Caco-2 (cell line): Measurements from ENCODE around the gene UPB1. TPM values are rescaled to one million over a fixed set of nuclear protein-coding genes. Genes with fewer than 3 reads are reported as not detected.

Experiments
- BruUV-seq: library from RNA; stranded (reverse); fragments of 400-500 nt; replicated peaks from 2 replicates; lab custom pipeline; 2021; lab: Mats Ljungman, UMichigan
- CTCF ChIA-PET: fragments of 300-600 bp; sonication (Branson Sonifier 250); formaldehyde crosslinking; loops from one replicate; lab custom pipeline; 2022; ENCODE audit warnings: antibody characterized with exemption; lab: Charles Lee
- POLR2A ChIA-PET: fragments of 300-600 bp; sonication (Branson Sonifier 250); formaldehyde crosslinking; loops from one replicate; lab custom pipeline; 2022; ENCODE audit warnings: antibody characterized with exemption; lab: Charles Lee
- DNase-seq, 2 experiments: peaks; one replicate each; pipeline versions ENCODE4 v3.0.0 to v3.0.0-alpha.2; 2020 to 2022
- H3K27me3 ChIP-seq: replicated peaks from 2 replicates; pipeline ENCODE4 v1.6.0; 2011; ENCODE audit warnings: low read length; ENCODE audit not compliant: control insufficient read depth, insufficient read depth
- H3K36me3 ChIP-seq: 2 replicates; pipeline ENCODE4 v1.5.1; 2011; ENCODE audit warnings: low read length; ENCODE audit not compliant: control insufficient read depth, insufficient read depth
- H3K4me1 ChIP-seq: fragments of 250-450 bp; sonication (Bioruptor Pico); 2 replicates; pipeline ENCODE4 v1.5.1; 2020; ENCODE audit warnings: mild to moderate bottlenecking
- H3K4me3 ChIP-seq: 2 replicates; pipeline ENCODE4 v1.5.1; 2011; ENCODE audit warnings: low read depth, mild to moderate bottlenecking, control low read depth, low read length
- H3K9me3 ChIP-seq: fragments of 250-450 bp; sonication (Bioruptor Pico); 2 replicates; pipeline ENCODE4 v1.5.1; 2020; ENCODE audit warnings: mild to moderate bottlenecking, moderate library complexity
- H3K27ac Mint-ChIP-seq: one replicate; pipeline ENCODE4 v1.8.0; 2022; ENCODE audit warnings: mixed read lengths; ENCODE audit not compliant: unreplicated experiment
- H3K27me3 Mint-ChIP-seq: one replicate; pipeline ENCODE4 v1.8.0; 2022; ENCODE audit warnings: mixed read lengths; ENCODE audit not compliant: insufficient read depth, unreplicated experiment
- H3K36me3 Mint-ChIP-seq: one replicate; pipeline ENCODE4 v1.8.0; 2022; ENCODE audit warnings: mild to moderate bottlenecking, mixed read lengths; ENCODE audit not compliant: insufficient read depth, unreplicated experiment
- H3K4me1 Mint-ChIP-seq: one replicate; pipeline ENCODE4 v1.8.0; 2022; ENCODE audit warnings: low read depth, mixed read lengths; ENCODE audit not compliant: unreplicated experiment
- H3K4me3 Mint-ChIP-seq: one replicate; pipeline ENCODE4 v1.8.0; 2022; ENCODE audit warnings: mild to moderate bottlenecking, moderate library complexity, mixed read lengths; ENCODE audit not compliant: unreplicated experiment
- H3K9me3 Mint-ChIP-seq: one replicate; pipeline ENCODE4 v1.8.0; 2022; ENCODE audit warnings: mixed read lengths; ENCODE audit not compliant: unreplicated experiment
- CTCF ChIP-seq, 2 experiments: fragments of 200-600 bp in 1 of 2; IDR thresholded peaks; 1 replicate in 1 of 2; 2 replicates in 1 of 2; pipeline versions ENCODE4 v1.5.1 to v1.8.0; 2011 to 2022; ENCODE audit warnings: antibody characterized with exemption in 1 of 2, control low read depth in 1 of 2, inconsistent platforms in 1 of 2, low read depth in 1 of 2, low read length in 1 of 2, mild to moderate bottlenecking in 1 of 2, moderate library complexity in 1 of 2; ENCODE audit not compliant: insufficient read depth in 1 of 2, severe bottlenecking in 1 of 2, unreplicated experiment in 1 of 2
- intact Hi-C: fragments of 100-400 bp; cut with micrococcal nuclease; formaldehyde crosslinking; loops from one replicate; pipeline ENCODE4 v1.10.0; 2022; ENCODE audit not compliant: unreplicated experiment
- total RNA-seq: library from RNA; stranded (reverse); gene quantifications from 2 replicates; pipeline ENCODE4 v1.2.3, GENCODE V29; 2022

The UPB1 gene
- total RNA-seq, 1 experiment from 2014 or later, result 6.7 TPM

GRCh38 chr22:24496661-24497060 lies 1.5 kb downstream of the UPB1 start:
- POLR2A ChIA-PET, result no interaction called here
- H3K4me3 Mint-ChIP-seq, result no peak overlapping the region
- H3K4me3 ChIP-seq, result no peak overlapping the region
- peaks cover 60% of the 10 kb centered on the region for H3K4me1 Mint-ChIP-seq
- no peaks in the 10 kb centered on the region for H3K27me3 Mint-ChIP-seq
- CTCF ChIA-PET, result interaction anchor here (0.6 to 1.5 kb wide), 6 partner anchors 13 to 73 kb away, joined by 3 to 10 read pairs (median 3); no protein-coding TSS in a partner anchor
- peaks cover 29% of the 10 kb centered on the region for H3K36me3 Mint-ChIP-seq
- H3K4me1 ChIP-seq, result peaks cover 74% of the 10 kb centered on the region
- intact Hi-C loops, result no loop called here
- no peaks in the 10 kb centered on the region for H3K9me3 ChIP-seq
- H3K9me3 Mint-ChIP-seq, result no peaks in the 10 kb centered on the region
- no peaks in the 10 kb centered on the region for H3K27me3 ChIP-seq
- no peak for TF ChIP-seq CTCF (IDR thresholded peaks at IDR 0.05; ENCODE audit: insufficient read depth in 1 of 2, low read depth in 1 of 2, low read length in 1 of 2, severe bottlenecking in 1 of 2, unreplicated experiment in 1 of 2)
- no peak for DNase-seq
- no peaks in the 10 kb centered on the region for H3K36me3 ChIP-seq
- no TSS peak for BruUV-seq
- H3K27ac Mint-ChIP-seq, result no peak overlapping the region

DNA sequence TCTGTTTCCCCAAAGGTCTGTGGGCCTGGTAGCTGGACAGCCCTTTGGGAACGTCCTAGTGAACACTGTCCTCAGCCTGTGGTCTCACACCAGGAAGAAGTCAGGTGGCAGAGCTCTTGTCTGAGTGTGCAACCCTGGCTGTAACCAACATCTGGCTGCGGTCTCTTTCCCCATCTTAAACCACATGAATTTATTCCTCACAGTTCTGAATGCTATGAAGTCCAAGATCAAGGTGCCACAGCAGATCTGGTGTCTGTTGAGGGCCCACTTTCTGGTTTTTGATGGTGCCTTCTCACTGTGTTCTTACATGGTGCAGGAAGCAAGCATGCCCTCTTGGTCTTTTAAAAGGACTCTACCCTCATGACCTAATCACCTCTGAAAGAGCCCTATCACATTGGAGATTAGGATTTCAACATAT lies 2.7 kb downstream of the UPB1 start:
- Mint-ChIP-seq H3K27ac (peak overlapping the region; percentile 42), H3K4me1 (peaks cover 63% of the 10 kb centered on the region), H3K27me3 (no peaks in the 10 kb centered on the region), H3K4me3 (no peak overlapping the region), H3K36me3 (peaks cover 22% of the 10 kb centered on the region), H3K9me3 (no peaks in the 10 kb centered on the region)
- no peak for DNase-seq
- no peaks in the 10 kb centered on the region for H3K27me3 ChIP-seq
- no TSS peak for BruUV-seq
- H3K4me3 ChIP-seq, result no peak overlapping the region
- H3K4me1 ChIP-seq, result peaks cover 77% of the 10 kb centered on the region
- CTCF ChIA-PET, result interaction anchor here (1.5 kb wide), 1 partner anchor 24 kb away, joined by 3 read pairs; no protein-coding TSS in a partner anchor
- no peaks in the 10 kb centered on the region for H3K36me3 ChIP-seq
- POLR2A ChIA-PET, result no interaction called here
- intact Hi-C loops, result no loop called here
- no peak for TF ChIP-seq CTCF (IDR thresholded peaks at IDR 0.05; ENCODE audit: insufficient read depth in 1 of 2, low read depth in 1 of 2, low read length in 1 of 2, severe bottlenecking in 1 of 2, unreplicated experiment in 1 of 2)
- no peaks in the 10 kb centered on the region for H3K9me3 ChIP-seq

DNA sequence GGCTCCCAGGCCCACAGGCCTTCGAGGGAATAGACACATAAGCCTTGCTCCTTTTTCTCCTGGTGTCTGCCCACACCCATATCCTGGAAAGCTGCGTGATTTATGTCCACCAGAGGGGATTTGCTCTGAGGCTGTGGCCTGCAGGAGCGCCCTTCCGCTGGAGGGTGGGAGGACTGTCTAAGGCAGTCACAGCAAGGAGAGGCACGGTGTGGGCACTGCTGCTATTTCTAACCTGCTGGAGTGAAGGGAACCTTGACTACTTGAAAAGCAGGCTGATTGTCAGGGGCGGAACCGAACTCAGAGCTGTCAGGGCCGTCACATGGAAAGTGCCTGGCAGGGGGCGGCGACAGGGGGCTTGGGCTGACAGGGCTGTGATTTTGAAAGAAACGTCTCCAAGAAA lies 3.7 kb downstream of the UPB1 start:
- no peaks in the 10 kb centered on the region for H3K9me3 ChIP-seq
- DNase-seq, result no peak
- ChIA-PET POLR2A (no interaction called here), CTCF (interaction anchor here (0.5 to 1.2 kb wide), 2 partner anchors 19 to 27 kb away, joined by 4 read pairs; no protein-coding TSS in a partner anchor)
- Mint-ChIP-seq H3K27me3 (no peaks in the 10 kb centered on the region), H3K36me3 (peaks cover 22% of the 10 kb centered on the region), H3K4me1 (peaks cover 73% of the 10 kb centered on the region), H3K4me3 (no peak overlapping the region), H3K9me3 (no peaks in the 10 kb centered on the region), H3K27ac (peak overlapping the region; percentile 42)
- peaks cover 83% of the 10 kb centered on the region for H3K4me1 ChIP-seq
- H3K27me3 ChIP-seq, result no peaks in the 10 kb centered on the region
- H3K36me3 ChIP-seq, result no peaks in the 10 kb centered on the region
- no peak for TF ChIP-seq CTCF (IDR thresholded peaks at IDR 0.05; ENCODE audit: insufficient read depth in 1 of 2, low read depth in 1 of 2, low read length in 1 of 2, severe bottlenecking in 1 of 2, unreplicated experiment in 1 of 2)
- BruUV-seq, result no TSS peak
- intact Hi-C loops, result no loop called here
- no peak overlapping the region for H3K4me3 ChIP-seq
